IPS-18a (cell line): Measurements from ENCODE around the gene SPTBN4.

Experiments
- H3K27ac ChIP-seq: one replicate; pipeline ENCODE4 v1.5.1; 2013; ENCODE audit warnings: low read length
- H3K27me3 ChIP-seq: one replicate; pipeline ENCODE4 v1.6.1; 2013; ENCODE audit warnings: mild to moderate bottlenecking, low read length; ENCODE audit not compliant: control insufficient read depth, insufficient read depth
- H3K36me3 ChIP-seq: one replicate; pipeline ENCODE4 v1.6.1; 2013; ENCODE audit warnings: low read depth, low read length; ENCODE audit not compliant: control insufficient read depth
- H3K4me1 ChIP-seq: one replicate; pipeline ENCODE4 v1.6.1; 2013; ENCODE audit warnings: low read depth, low read length; ENCODE audit not compliant: control insufficient read depth
- H3K4me3 ChIP-seq: one replicate; pipeline ENCODE4 v1.5.1; 2013; ENCODE audit warnings: low read length
- H3K9ac ChIP-seq: one replicate; pipeline ENCODE4 v1.6.1; 2013; ENCODE audit warnings: mild to moderate bottlenecking, low read length, moderate library complexity
- H3K9me3 ChIP-seq: one replicate; pipeline ENCODE4 v1.6.1; 2013; ENCODE audit warnings: low read depth, low read length; ENCODE audit not compliant: control insufficient read depth

Gene SPTBN4

DNA sequence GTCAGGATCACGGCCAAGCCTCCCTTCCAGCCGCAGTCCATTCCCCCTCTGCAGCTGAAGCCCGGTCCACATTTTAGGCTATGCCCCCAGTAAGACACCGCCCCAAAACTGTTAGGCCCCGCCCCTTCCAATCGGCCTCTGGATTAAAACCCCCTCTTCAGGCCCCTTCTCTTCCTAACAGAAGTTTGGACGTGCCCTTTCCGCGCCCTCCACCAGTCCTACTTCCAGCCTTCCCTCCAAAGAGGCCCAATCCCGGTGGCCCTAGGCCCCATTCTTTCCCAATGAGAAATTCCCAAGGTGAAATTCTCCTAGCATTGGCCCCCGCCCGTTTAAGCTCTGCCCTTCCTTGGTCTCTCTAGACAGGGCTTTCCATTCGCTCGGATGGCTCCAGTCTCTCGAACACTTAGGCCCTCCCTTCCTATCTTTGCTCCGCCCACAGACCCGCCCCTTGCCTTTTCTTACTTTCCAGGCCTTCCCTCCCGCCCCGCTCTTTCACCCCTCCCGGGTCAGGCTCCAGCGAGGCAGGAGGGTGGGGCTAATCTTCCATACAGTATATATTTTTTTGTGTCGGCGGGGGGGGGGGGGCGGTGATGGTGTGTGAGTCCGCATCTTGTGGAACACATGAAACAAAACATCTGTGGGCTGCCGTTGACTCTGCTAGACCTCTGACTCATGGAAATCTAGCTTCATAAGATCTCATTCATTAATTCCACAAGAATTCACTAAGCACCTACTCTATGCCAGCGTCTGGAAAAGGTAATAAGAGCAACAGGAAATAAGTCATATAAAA is 148.0 kb downstream of the SPTBN4 start:
- no peaks in the 10 kb centered on the region for H3K9me3 ChIP-seq
- H3K27ac ChIP-seq = peak overlapping the region; percentile 78
- H3K4me1 ChIP-seq = peaks cover 7% of the 10 kb centered on the region
- peak overlapping the region; percentile 77 for H3K4me3 ChIP-seq
- peak overlapping the region; percentile 56 for H3K9ac ChIP-seq
- peaks cover 8% of the 10 kb centered on the region for H3K36me3 ChIP-seq
- H3K27me3 ChIP-seq = peaks cover 31% of the 10 kb centered on the region

DNA sequence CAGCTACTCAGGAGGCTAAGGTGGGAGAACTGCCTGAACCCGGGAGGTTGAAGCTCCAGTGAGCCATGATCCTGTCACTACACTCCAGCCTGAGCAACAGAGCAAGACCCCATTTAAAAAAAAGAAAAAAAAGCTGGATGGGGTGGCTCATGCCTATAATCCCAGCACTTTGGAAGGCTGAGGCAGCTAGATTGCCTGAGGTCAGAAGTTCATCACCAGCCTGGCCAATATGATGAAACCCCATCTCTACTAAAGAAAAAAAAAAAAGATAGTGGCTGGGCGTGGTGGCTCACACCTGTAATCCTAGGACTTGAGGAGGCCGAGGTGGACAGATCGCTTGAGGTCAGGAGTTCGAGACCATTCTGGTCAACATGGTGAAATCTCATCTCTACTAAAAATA is 149.4 kb downstream of the SPTBN4 start:
- no peak overlapping the region for H3K4me3 ChIP-seq
- H3K4me1 ChIP-seq = no peaks in the 10 kb centered on the region
- H3K36me3 ChIP-seq = peaks cover 9% of the 10 kb centered on the region
- no peak overlapping the region for H3K9ac ChIP-seq
- no peak overlapping the region for H3K27ac ChIP-seq
- H3K9me3 ChIP-seq = no peaks in the 10 kb centered on the region
- peaks cover 18% of the 10 kb centered on the region for H3K27me3 ChIP-seq

DNA sequence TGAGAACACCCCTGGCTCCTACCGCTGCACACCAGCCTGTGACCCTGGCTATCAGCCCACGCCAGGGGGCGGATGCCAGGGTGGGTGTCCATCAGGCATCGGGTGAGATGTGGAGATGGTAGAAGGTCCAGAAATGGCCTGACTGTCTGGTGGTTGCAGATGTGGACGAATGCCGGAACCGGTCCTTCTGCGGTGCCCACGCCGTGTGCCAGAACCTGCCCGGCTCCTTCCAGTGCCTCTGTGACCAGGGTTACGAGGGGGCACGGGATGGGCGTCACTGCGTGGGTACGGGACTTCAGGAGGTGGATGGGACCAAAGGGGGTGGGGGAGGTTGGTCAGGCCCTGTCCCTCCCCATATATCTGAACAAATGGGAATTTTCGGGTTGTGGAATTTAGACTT is 150.1 kb downstream of the SPTBN4 start:
- H3K9me3 ChIP-seq = no peaks in the 10 kb centered on the region
- H3K4me3 ChIP-seq = no peak overlapping the region
- H3K36me3 ChIP-seq = peaks cover 15% of the 10 kb centered on the region
- H3K9ac ChIP-seq = no peak overlapping the region
- H3K27ac ChIP-seq = no peak overlapping the region
- H3K27me3 ChIP-seq = peaks cover 10% of the 10 kb centered on the region
- no peaks in the 10 kb centered on the region for H3K4me1 ChIP-seq

DNA sequence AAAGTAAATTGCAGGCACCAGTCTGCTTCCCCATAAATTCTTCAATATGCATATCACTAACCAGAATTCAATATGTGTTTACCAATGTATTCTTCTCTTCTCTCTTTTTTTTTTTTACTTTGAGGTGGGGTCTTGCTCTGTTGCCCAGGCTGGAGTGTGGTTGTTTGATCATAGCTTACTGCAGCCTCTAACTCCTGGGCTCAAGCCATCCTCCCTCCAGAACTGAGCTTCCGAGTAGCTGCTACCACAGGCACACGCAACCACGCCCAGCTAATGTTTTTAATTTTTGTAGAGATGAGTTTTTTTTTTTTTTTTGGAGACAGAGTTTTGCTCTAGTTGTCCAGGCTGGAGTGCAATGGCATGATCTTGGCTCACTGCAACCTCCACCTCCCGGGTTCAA is 151.2 kb downstream of the SPTBN4 start:
- Histone ChIP-seq H3K9ac (no peak overlapping the region), H3K27ac (no peak overlapping the region), H3K27me3 (no peaks in the 10 kb centered on the region), H3K9me3 (no peaks in the 10 kb centered on the region), H3K36me3 (peaks cover 15% of the 10 kb centered on the region), H3K4me3 (no peak overlapping the region), H3K4me1 (peaks cover 2% of the 10 kb centered on the region)

DNA sequence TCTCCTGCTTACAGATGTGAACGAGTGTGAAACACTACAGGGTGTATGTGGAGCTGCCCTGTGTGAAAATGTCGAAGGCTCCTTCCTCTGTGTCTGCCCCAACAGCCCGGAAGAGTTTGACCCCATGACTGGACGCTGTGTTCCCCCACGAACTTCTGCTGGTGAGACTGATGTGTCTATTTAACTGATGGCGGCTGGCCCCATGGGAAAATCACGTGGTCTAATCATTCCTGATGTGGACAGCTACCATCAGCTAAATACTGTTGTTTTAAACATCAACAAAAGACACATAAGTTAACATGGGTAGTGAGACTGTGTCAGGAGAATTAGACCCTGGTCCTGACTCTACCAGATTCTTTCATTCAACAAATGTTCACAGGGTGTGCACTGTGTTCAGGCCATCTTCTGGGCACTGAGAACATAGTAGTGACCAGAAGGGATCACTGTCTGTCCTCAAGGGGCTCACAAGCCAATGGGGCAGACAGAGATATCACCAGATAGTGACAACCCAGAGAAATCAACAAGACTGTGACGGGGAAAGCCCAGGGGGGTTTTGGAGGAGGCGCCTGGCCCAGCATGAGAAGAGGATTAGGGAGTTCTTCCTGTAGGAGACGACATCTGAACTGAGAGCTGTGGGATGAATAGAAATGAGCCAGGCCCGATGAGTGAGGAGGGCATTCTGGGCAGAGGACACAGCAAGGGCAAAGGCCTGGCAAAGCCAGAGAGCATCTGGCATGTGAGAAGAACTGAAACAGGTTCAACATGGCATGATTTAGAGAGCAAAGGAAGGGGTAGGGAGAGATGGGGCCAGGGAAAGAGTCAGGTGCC is 152.7 kb downstream of the SPTBN4 start:
- no peaks in the 10 kb centered on the region for H3K9me3 ChIP-seq
- no peak overlapping the region for H3K27ac ChIP-seq
- H3K36me3 ChIP-seq = peaks cover 15% of the 10 kb centered on the region
- no peaks in the 10 kb centered on the region for H3K27me3 ChIP-seq
- H3K4me3 ChIP-seq = no peak overlapping the region
- peaks cover 7% of the 10 kb centered on the region for H3K4me1 ChIP-seq
- H3K9ac ChIP-seq = no peak overlapping the region

DNA sequence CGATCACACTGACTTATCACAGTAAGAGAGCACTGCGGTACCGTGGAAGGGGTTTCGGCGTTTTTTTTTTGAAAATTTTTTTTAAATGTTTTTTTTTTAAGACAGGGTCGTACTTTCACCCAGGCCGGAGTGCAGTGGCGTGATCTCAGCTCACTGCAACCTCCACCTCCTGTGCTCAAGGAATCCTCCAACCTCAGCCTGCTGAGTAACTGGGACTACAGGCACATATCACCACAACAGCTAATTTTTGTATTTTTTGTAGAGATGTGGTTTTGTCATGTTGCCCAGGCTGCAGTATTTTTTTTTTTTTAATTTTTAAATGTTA is 153.3 kb downstream of the SPTBN4 start:
- H3K9ac ChIP-seq = no peak overlapping the region
- peaks cover 7% of the 10 kb centered on the region for H3K4me1 ChIP-seq
- no peaks in the 10 kb centered on the region for H3K27me3 ChIP-seq
- H3K36me3 ChIP-seq = peaks cover 18% of the 10 kb centered on the region
- no peak overlapping the region for H3K27ac ChIP-seq
- H3K9me3 ChIP-seq = no peaks in the 10 kb centered on the region
- no peak overlapping the region for H3K4me3 ChIP-seq

DNA sequence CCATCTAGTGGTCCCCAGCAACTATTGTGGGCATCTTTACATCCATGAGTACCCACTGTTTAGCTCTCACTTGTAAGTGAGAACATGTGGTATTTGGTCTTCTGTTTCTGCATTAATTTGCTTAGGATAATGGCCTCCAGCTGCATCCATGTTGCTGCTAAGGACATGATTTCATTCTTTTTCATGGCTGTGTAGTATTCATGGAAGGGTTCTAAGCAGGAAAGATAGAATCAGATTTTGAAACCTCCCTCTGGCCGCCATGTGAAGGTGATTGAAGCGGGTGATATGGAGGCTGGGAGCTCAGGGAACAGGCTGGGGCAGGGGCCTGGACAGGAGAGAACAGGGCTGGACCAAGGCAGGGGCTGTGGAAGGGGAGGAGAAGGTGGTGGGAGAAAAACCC is 154.5 kb downstream of the SPTBN4 start:
- Histone ChIP-seq H3K4me3 (no peak overlapping the region), H3K27me3 (no peaks in the 10 kb centered on the region), H3K9me3 (no peaks in the 10 kb centered on the region), H3K4me1 (peaks cover 7% of the 10 kb centered on the region), H3K9ac (no peak overlapping the region), H3K36me3 (peaks cover 18% of the 10 kb centered on the region), H3K27ac (no peak overlapping the region)

DNA sequence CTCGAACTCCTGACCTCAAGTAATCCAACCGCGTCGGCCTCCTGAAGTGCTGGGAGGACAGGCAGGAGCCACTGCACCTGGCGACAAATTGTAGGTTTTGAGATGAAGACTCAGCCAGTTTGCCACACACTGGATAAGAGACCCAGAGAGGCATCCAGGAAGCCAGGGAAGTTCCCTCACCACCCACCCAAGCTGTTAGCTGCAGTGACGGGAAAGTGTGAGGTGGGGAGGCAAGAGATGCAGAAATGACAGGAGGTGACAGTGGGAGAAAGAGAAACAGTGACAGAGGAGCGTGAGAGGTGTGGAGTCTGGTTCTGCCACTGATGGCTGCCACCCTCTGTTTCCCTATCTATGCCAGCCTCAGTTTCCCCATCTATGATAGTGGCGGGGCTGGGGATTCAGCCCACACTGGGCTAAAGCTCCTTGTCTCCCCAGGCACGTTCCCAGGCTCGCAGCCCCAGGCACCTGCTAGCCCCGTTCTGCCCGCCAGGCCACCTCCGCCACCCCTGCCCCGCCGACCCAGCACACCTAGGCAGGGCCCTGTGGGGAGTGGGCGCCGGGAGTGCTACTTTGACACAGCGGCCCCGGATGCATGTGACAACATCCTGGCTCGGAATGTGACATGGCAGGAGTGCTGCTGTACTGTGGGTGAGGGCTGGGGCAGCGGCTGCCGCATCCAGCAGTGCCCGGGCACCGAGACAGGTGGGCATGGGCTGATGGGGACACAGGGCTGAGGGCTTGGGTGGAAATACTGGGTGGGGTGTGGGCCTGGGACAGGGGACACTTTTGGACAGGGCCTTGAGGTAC is 155.4 kb downstream of the SPTBN4 start:
- Histone ChIP-seq H3K4me3 (no peak overlapping the region), H3K9me3 (no peaks in the 10 kb centered on the region), H3K4me1 (peaks cover 7% of the 10 kb centered on the region), H3K27me3 (no peaks in the 10 kb centered on the region), H3K9ac (no peak overlapping the region), H3K36me3 (peaks cover 18% of the 10 kb centered on the region), H3K27ac (no peak overlapping the region)

DNA sequence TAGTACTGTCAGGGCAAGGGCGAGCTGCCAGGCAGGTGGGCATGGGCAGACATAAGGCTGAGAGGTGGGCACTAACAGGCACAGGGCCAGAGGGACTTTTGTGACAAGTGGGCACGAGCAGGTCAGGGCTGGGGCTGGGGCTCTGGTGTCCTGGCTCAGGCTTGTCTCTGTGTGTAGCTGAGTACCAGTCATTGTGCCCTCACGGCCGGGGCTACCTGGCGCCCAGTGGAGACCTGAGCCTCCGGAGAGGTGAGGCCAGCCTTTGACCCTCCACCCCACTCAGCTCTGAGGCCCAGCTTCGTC is 155.9 kb downstream of the SPTBN4 start:
- Histone ChIP-seq H3K4me1 (peaks cover 7% of the 10 kb centered on the region), H3K27me3 (no peaks in the 10 kb centered on the region), H3K9ac (no peak overlapping the region), H3K9me3 (no peaks in the 10 kb centered on the region), H3K4me3 (no peak overlapping the region), H3K36me3 (peaks cover 18% of the 10 kb centered on the region), H3K27ac (no peak overlapping the region)

DNA sequence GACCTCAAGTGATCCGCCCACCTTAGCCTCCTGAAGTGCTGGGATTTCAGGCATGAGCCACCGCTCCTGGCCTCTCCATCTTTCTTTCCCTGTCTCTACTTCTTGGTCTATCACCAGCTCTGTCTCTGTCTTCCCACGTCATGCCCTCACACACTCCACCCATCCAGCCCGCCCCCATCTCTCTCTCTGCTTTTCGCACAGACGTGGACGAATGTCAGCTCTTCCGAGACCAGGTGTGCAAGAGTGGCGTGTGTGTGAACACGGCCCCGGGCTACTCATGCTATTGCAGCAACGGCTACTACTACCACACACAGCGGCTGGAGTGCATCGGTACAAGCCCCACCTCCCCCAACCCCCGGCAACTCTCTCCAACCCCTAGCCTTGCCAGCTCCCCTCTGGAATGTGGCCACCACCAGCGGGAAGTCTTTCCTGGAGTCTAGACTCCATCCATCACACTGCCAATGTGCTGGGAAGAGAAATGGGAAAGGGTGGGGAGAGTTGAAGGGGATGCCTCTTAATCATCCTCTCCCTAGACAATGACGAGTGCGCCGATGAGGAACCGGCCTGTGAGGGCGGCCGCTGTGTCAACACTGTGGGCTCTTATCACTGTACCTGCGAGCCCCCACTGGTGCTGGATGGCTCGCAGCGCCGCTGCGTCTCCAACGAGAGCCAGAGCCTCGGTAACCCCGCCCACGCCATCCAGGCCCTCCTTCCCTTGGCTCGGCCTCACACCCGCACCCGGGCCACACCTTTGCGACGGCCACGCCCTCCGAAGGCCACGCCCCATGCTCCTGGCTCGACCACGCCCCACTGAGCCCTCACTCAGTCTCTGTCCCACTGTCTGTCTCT is 156.8 kb downstream of the SPTBN4 start:
- Histone ChIP-seq H3K27ac (no peak overlapping the region), H3K4me1 (peaks cover 7% of the 10 kb centered on the region), H3K9me3 (no peaks in the 10 kb centered on the region), H3K27me3 (no peaks in the 10 kb centered on the region), H3K36me3 (peaks cover 18% of the 10 kb centered on the region), H3K4me3 (peak overlapping the region; percentile 53), H3K9ac (no peak overlapping the region)
